Upper lobe of left lung (tissue), 4 donors: Measurements from ENCODE around the gene SFXN2.

Experiments used
- CTCF ChIP-seq, 6 experiments: fragments of 450-650 bp in 4 of 6; fragments of 200-600 bp in 2 of 6; sonication (generic) in 2 of 6; IDR thresholded peaks; one replicate each; pipeline ENCODE4 v1.5.1; 2016 to 2019; ENCODE audit warnings: antibody characterized with exemption in 6 of 6
- EP300 ChIP-seq, 4 donors: sonication (generic); formaldehyde crosslinking; IDR thresholded peaks; one replicate each; pipeline ENCODE4 v1.5.1; 2017; ENCODE audit warnings: antibody characterized with exemption in 4 of 4, control low read depth in 2 of 4

- TF ChIP-seq CTCF (IDR thresholded peaks at IDR 0.05) (peak in 4 of 6 experiments; percentile 57 to 85 (median 74)), EP300 (IDR thresholded peaks at IDR 0.05) (peak in 1 of 4 donors; percentile 57)
Observed at GRCh38 chr10:102713814-102714620, 419 bp upstream of the SFXN2 start, which contains the start of gene ARL3.
